ENCODE measurements around the gene LGR6. TPM values are rescaled to one million over a fixed set of nuclear protein-coding genes. Genes with fewer than 3 reads are reported as not detected.

LGR6 gene
- total and polyA plus RNA-seq, 3 donors from 2014 or later: 8.1 to 18.4 (median 8.3) TPM

GRCh38 chr1:202264300-202264699 is 70.7 kb downstream of the LGR6 start:
- Histone ChIP-seq H3K27ac (no peak overlapping the region), H3K36me3 (ENCODE audit: low read depth, missing control alignments) (no peaks in the 10 kb centered on the region), H3K27me3 (no peaks in the 10 kb centered on the region), H3K4me1 (no peaks in the 10 kb centered on the region), H3K9me3 (no peaks in the 10 kb centered on the region), H3K4me3 (no peak overlapping the region)
- 69 to 81% methylated on average over 6 of the region's 6 CpGs for WGBS, 2 donors
- DNase-seq: no peak
- TF ChIP-seq POLR2A (IDR thresholded peaks at IDR 0.05) (no peak), CTCF (IDR thresholded peaks at IDR 0.05) (no peak)
- intact Hi-C loops (cut with DNase I; ENCODE audit: low total_unique reads): no loop called here

- intact Hi-C loops (cut with DNase I; ENCODE audit: low total_unique reads): no loop called here
- Histone ChIP-seq H3K9me3 (no peaks in the 10 kb centered on the region), H3K27ac (no peak overlapping the region), H3K4me3 (no peak overlapping the region), H3K4me1 (no peaks in the 10 kb centered on the region), H3K36me3 (ENCODE audit: low read depth, missing control alignments) (no peaks in the 10 kb centered on the region), H3K27me3 (no peaks in the 10 kb centered on the region)
- WGBS, 2 donors: 63 to 74% methylated on average over 3 of the region's 3 CpGs
- no peak for DNase-seq
- TF ChIP-seq CTCF (IDR thresholded peaks at IDR 0.05) (no peak), POLR2A (IDR thresholded peaks at IDR 0.05) (no peak)
Measured at GRCh38 chr1:202264726-202265125, 71.1 kb downstream of the LGR6 start.

GRCh38 chr1:202266061-202266765 is 72.6 kb downstream of the LGR6 start:
- intact Hi-C loops (cut with DNase I; ENCODE audit: low total_unique reads): no loop called here
- WGBS, 2 donors: 93% methylated on average over 9 of the region's 9 CpGs
- Histone ChIP-seq H3K4me1 (no peaks in the 10 kb centered on the region), H3K4me3 (no peak overlapping the region), H3K27ac (no peak overlapping the region), H3K36me3 (ENCODE audit: low read depth, missing control alignments) (no peaks in the 10 kb centered on the region), H3K27me3 (no peaks in the 10 kb centered on the region), H3K9me3 (no peaks in the 10 kb centered on the region)
- no peak for TF ChIP-seq POLR2A (IDR thresholded peaks at IDR 0.05)
- no peak for TF ChIP-seq CTCF (IDR thresholded peaks at IDR 0.05)
- DNase-seq: no peak

- Histone ChIP-seq H3K4me3 (no peak overlapping the region), H3K27me3 (no peaks in the 10 kb centered on the region), H3K36me3 (ENCODE audit: low read depth, missing control alignments) (no peaks in the 10 kb centered on the region), H3K9me3 (no peaks in the 10 kb centered on the region), H3K27ac (no peak overlapping the region), H3K4me1 (no peaks in the 10 kb centered on the region)
- TF ChIP-seq POLR2A (IDR thresholded peaks at IDR 0.05) (no peak), CTCF (IDR thresholded peaks at IDR 0.05) (no peak)
- whole genome bisulfite sequencing, 2 donors: 72 to 73% methylated on average over 13 of the region's 13 CpGs
- DNase-seq: no peak
- intact Hi-C loops (cut with DNase I; ENCODE audit: low total_unique reads): no loop called here
Measured at GRCh38 chr1:202268032-202268431, 74.4 kb downstream of the LGR6 start.

GRCh38 chr1:202268817-202269216 is 75.2 kb downstream of the LGR6 start:
- 94 to 95% methylated on average over 5 of the region's 5 CpGs for WGBS, 2 donors
- H3K4me1 ChIP-seq: no peaks in the 10 kb centered on the region
- H3K27me3 ChIP-seq: no peaks in the 10 kb centered on the region
- no peak overlapping the region for H3K4me3 ChIP-seq
- no peak for DNase-seq
- no peak for TF ChIP-seq POLR2A (IDR thresholded peaks at IDR 0.05)
- no peak for TF ChIP-seq CTCF (IDR thresholded peaks at IDR 0.05)
- intact Hi-C loops (cut with DNase I; ENCODE audit: low total_unique reads): no loop called here
- H3K36me3 ChIP-seq (ENCODE audit: low read depth, missing control alignments): no peaks in the 10 kb centered on the region
- no peak overlapping the region for H3K27ac ChIP-seq
- H3K9me3 ChIP-seq: no peaks in the 10 kb centered on the region

All from testis (tissue), 3 donors.